K562 (cell line): ENCODE results near the gene NFAM1. TPM values are rescaled to one million over a fixed set of nuclear protein-coding genes. Genes with fewer than 3 reads are reported as not detected.
A peak's percentile ranks its signal among the peaks of the same experiment; 100 is the strongest.

ENCODE experiments used
- ATAC-seq: fragments of 200-7000 bp; cut with Tn5 transposase; 3 replicates; pipeline ENCODE4 v1.9.1; 2020; ENCODE audit warnings: moderate library complexity
- BruUV-seq: library from RNA; stranded (reverse); fragments of 400-500 nt; replicated peaks from 2 replicates; lab custom pipeline; 2021; lab: Mats Ljungman, UMichigan
- CTCF ChIA-PET: fragments of 300-600 bp; formaldehyde crosslinking; extraction: SDS; loops from one replicate; lab custom pipeline; 2021; ENCODE audit warnings: low intra/inter-chr PET ratio; lab: Yijun Ruan, JAX
- POLR2A ChIA-PET: fragments of 300-600, 350-650 bp; sonication (Branson Sonifier 250); formaldehyde crosslinking; extraction: SDS; loops from one replicate; lab custom pipeline; 2021; ENCODE audit warnings: antibody characterized with exemption, inconsistent platforms; lab: Yijun Ruan, JAX
- DNase-seq, 4 experiments: peaks; one replicate each; pipeline versions ENCODE4 v3.0.0 to v3.0.0-alpha.2; 2011 to 2018; ENCODE audit warnings: low spot score in 3 of 4, mixed read lengths in 3 of 4; ENCODE audit errors: extremely low read depth in 1 of 4
- FAIRE-seq: peaks from 2 replicates; lab custom pipeline; 2011; peaks lifted over from hg19 to GRCh38; lab: Jason Lieb, UNC
- H2AFZ ChIP-seq: 2 replicates; pipeline ENCODE4 v1.6.0; 2011; ENCODE audit warnings: low read depth, low read length, control low read depth, inconsistent platforms
- H3K27ac ChIP-seq: fragments of 200-600 bp; 3 replicates; pipeline ENCODE4 v1.8.0; 2011; ENCODE audit warnings: low read depth, mild to moderate bottlenecking, control low read depth, inconsistent platforms, low read length, moderate library complexity, mixed read lengths; ENCODE audit errors: extremely low read depth
- H3K27me3 ChIP-seq, 2 experiments: fragments of 300-600 bp in 1 of 2; 2 replicates in 1 of 2; 3 replicates in 1 of 2; pipeline versions ENCODE4 v1.6.0 to v1.8.0; 2011; ENCODE audit warnings: inconsistent platforms in 2 of 2, low read length in 2 of 2, mild to moderate bottlenecking in 1 of 2, mixed read lengths in 1 of 2, moderate library complexity in 1 of 2; ENCODE audit not compliant: control insufficient read depth in 2 of 2, insufficient read depth in 2 of 2
- H3K36me3 ChIP-seq: fragments of 300-600 bp; 3 replicates; pipeline ENCODE4 v1.8.0; 2011; ENCODE audit warnings: mild to moderate bottlenecking, low read length, inconsistent platforms; ENCODE audit not compliant: control insufficient read depth, insufficient read depth
- H3K4me1 ChIP-seq, 2 experiments: fragments of 200-600 bp in 1 of 2; replicated peaks in 1 of 2; 2 replicates in 1 of 2; 3 replicates in 1 of 2; pipeline versions ENCODE4 v1.5.1 to v1.8.0; 2011; ENCODE audit warnings: inconsistent platforms in 2 of 2, low read length in 2 of 2, mild to moderate bottlenecking in 1 of 2, mixed read lengths in 1 of 2, moderate library complexity in 1 of 2; ENCODE audit not compliant: control insufficient read depth in 2 of 2, insufficient read depth in 2 of 2
- H3K4me2 ChIP-seq: 2 replicates; pipeline ENCODE4 v1.6.1; 2011; ENCODE audit warnings: low read length, control low read depth, inconsistent platforms, mixed read lengths; ENCODE audit not compliant: insufficient read depth
- H3K4me3 ChIP-seq: fragments of 200-600 bp; sonication (generic), shearing (Covaris generic); 2 replicates; pipeline ENCODE4 v1.5.1; 2016; ENCODE audit warnings: control low read depth, inconsistent platforms
- H3K79me2 ChIP-seq: fragments of 200-600 bp; 3 replicates; pipeline ENCODE4 v1.8.0; 2011; ENCODE audit warnings: low read length, inconsistent platforms; ENCODE audit not compliant: control insufficient read depth, insufficient read depth
- H3K9ac ChIP-seq, 2 experiments: 2 replicates each; pipeline versions ENCODE4 v1.6.0 to v1.6.1; 2011; ENCODE audit warnings: low read depth in 2 of 2, low read length in 2 of 2, control low read depth in 1 of 2, inconsistent platforms in 1 of 2, mild to moderate bottlenecking in 1 of 2, mixed read lengths in 1 of 2; ENCODE audit not compliant: insufficient read depth in 1 of 2
- H3K9me1 ChIP-seq: one replicate; pipeline ENCODE4 v1.6.0; 2011; ENCODE audit warnings: inconsistent platforms, mild to moderate bottlenecking, low read length, moderate library complexity; ENCODE audit not compliant: control insufficient read depth, insufficient read depth
- H3K9me3 ChIP-seq: replicated peaks from 2 replicates; pipeline ENCODE4 v1.5.1; 2011; ENCODE audit warnings: low read depth, low read length, inconsistent platforms; ENCODE audit not compliant: control insufficient read depth, insufficient read depth
- H4K20me1 ChIP-seq: replicated peaks from 2 replicates; pipeline ENCODE4 v1.6.1; 2011; ENCODE audit warnings: low read length, inconsistent platforms, mixed read lengths; ENCODE audit not compliant: control insufficient read depth, insufficient read depth
- CHCHD3 ChIP-seq: fragments of 250-450 bp; sonication (Bioruptor Pico); IDR thresholded peaks from 2 replicates; pipeline ENCODE4 v2.1.2; 2022; ENCODE audit warnings: mild to moderate bottlenecking
- ETV1 ChIP-seq: fragments of 450-650 bp; conservative IDR thresholded peaks from 2 replicates; pipeline ENCODE4 v1.6.1; 2016; ENCODE audit warnings: missing genetic modification characterization, control low read depth, low read depth, missing compliant biosample characterization
- HCFC1 ChIP-seq: IDR thresholded peaks from 2 replicates; pipeline ENCODE4 v1.6.1; 2012; ENCODE audit warnings: low read depth, low read length, improper control_type of control experiment
- HLTF ChIP-seq: fragments of 450-650 bp; IDR thresholded peaks from 2 replicates; pipeline ENCODE4 v1.6.1; 2016
- JUND ChIP-seq, 2 experiments: IDR thresholded peaks; 2 replicates in 1 of 2; 3 replicates in 1 of 2; pipeline ENCODE4 v1.6.1; 2011; ENCODE audit warnings: borderline replicate concordance in 2 of 2, low read depth in 2 of 2, low read length in 2 of 2, improper control_type of control experiment in 1 of 2, missing biosample characterization in 1 of 2, missing genetic modification characterization in 1 of 2, missing genetic modification reagents in 1 of 2
- PHB ChIP-seq: fragments of 250-450 bp; sonication (Bioruptor Pico); IDR thresholded peaks from 2 replicates; pipeline ENCODE4 v1.5.0; 2021
- TGIF2 ChIP-seq: sonication (generic); formaldehyde crosslinking; IDR thresholded peaks from 2 replicates; pipeline ENCODE4 v1.8.1; 2022; ENCODE audit warnings: mild to moderate bottlenecking, missing genetic modification reagents, moderate library complexity
- ZNF232 ChIP-seq: sonication (generic); formaldehyde crosslinking; IDR thresholded peaks from 2 replicates; pipeline ENCODE4 v1.8.0; 2022; ENCODE audit warnings: mild to moderate bottlenecking, missing genetic modification reagents
- ZNF655 ChIP-seq: fragments of 250-450 bp; sonication (Bioruptor Pico); IDR thresholded peaks from 2 replicates; pipeline ENCODE4 v1.5.0; 2021
- ZNF778 ChIP-seq: fragments of 450-650 bp; formaldehyde crosslinking; IDR thresholded peaks from 2 replicates; pipeline ENCODE4 v1.4.0; 2020; ENCODE audit warnings: mild to moderate bottlenecking, moderate library complexity
- WGBS: fragments of 100-300 bp; shearing (Covaris generic); methylation state at CpG from one replicate; pipeline ENCODE4 v1.1.6; 2016; ENCODE audit warnings: low coverage, mixed read lengths; ENCODE audit not compliant: insufficient coverage; ENCODE audit errors: missing lambda C conversion rate; 5-methylcytosine and 5-hydroxymethylcytosine counted together
- in situ Hi-C: fragments of 300-500 bp; cut with MboI; formaldehyde crosslinking; loops from 4 replicates; pipeline ENCODE4 v1.15.0; 2018; ENCODE audit warnings: inconsistent platforms, mixed read lengths
- intact Hi-C: fragments of 100-400 bp; cut with micrococcal nuclease; formaldehyde crosslinking; loops from 2 replicates; pipeline ENCODE4 v1.14.2; 2022
- polyA plus RNA-seq, 8 experiments: library from polyadenylated mRNA; depleted of rRNA in 4 of 8; stranded (reverse) in 5 of 8; unstranded in 3 of 8; fragments of >200 nt; fragmentation: Nextera tagmentation in 2 of 8; fragmentation: Illumina TruSeq in 1 of 8; extraction: Ambion mirVana in 2 of 8; extraction: Trizol in 1 of 8; gene quantifications; 2 replicates each; pipeline versions ENCODE4 v1.2.1 to v1.2.3, GENCODE V29; 2011 to 2014; ENCODE audit warnings: inconsistent platforms in 1 of 8, missing spikeins in 1 of 8
- total RNA-seq, 7 experiments: library from RNA; depleted of rRNA in 6 of 7; stranded (reverse); fragments of >200 nt in 6 of 7; fragmentation: Illumina TruSeq in 2 of 7; extraction: Trizol in 2 of 7; gene quantifications; 2 replicates each; pipeline versions ENCODE4 v1.2.1 to v1.2.3, GENCODE V29; 2011 to 2021; ENCODE audit warnings: low replicate concordance in 1 of 7
- TF ChIP-seq, protein P1 (sequence below): sonication (generic); formaldehyde crosslinking; IDR thresholded peaks from 2 replicates; pipeline ENCODE4 v1.8.0; 2022; ENCODE audit warnings: mild to moderate bottlenecking, missing genetic modification reagents
- TF ChIP-seq, protein P2 (sequence below): sonication (generic); formaldehyde crosslinking; IDR thresholded peaks from 2 replicates; pipeline ENCODE4 v1.8.1; 2023; ENCODE audit warnings: mild to moderate bottlenecking, missing genetic modification reagents
- TF ChIP-seq, protein P3 (sequence below): fragments of 250-450 bp; sonication (Bioruptor Pico); IDR thresholded peaks from 2 replicates; pipeline ENCODE4 v1.5.0; 2022; ENCODE audit warnings: mild to moderate bottlenecking

NFAM1 gene
- total and polyA plus RNA-seq, 9 of the 15 experiments (the other 6 are each of a cell fraction or from before 2014, with no cell fraction given), result 0.01 to 0.18 (median 0.03) TPM; not detected in 5

DNA sequence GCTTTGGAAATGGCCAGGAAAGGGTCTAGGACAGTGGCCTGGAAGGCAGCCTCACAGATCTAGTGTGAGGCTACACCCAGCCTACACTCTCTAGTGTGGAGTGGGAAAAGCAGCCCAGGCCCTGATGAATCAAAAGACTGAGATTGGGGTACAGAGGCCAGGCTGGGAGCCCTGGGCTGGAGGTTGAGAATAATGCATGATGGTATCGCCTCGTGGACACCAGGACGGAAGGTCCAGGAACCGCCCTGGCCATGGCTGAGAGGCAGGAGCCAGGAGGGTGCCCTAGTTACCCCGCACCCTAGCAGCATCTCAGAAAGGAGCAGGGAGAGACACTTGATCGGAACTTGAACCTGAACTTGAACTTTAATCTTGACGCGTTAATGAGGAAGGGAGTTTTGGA is 40.5 kb upstream of the NFAM1 start:
- no peak overlapping the region for H3K27ac ChIP-seq
- intact Hi-C loops, result no loop called here
- FAIRE-seq (no peak), ATAC-seq (no peak), DNase-seq (no peak)
- H3K9ac ChIP-seq, result peak overlapping the region in 1 of 2 experiments; percentile 45; a peak in 1 of 4 replicates
- ChIA-PET POLR2A (interaction anchor here (0.6 to 1.3 kb wide), 2 partner anchors 28 to 168 kb away, joined by 3 to 4 read pairs; no protein-coding TSS in a partner anchor), CTCF (no interaction called here)
- H3K9me1 ChIP-seq, result no peaks in the 10 kb centered on the region
- no TSS peak for BruUV-seq
- H3K36me3 ChIP-seq, result no peaks in the 10 kb centered on the region
- no peaks in the 10 kb centered on the region for H3K9me3 ChIP-seq
- TF ChIP-seq TGIF2 (CRISPR knock-in tag), result no peak
- no peak for TF ChIP-seq ZNF655
- TF ChIP-seq ZNF232, result no peak
- TF ChIP-seq, protein P1, sequence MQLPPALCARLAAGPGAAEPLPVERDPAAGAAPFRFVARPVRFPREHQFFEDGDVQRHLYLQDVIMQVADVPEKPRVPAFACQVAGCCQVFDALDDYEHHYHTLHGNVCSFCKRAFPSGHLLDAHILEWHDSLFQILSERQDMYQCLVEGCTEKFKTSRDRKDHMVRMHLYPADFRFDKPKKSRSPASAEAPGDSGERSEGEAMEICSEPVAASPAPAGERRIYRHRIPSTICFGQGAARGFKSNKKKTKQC (CRISPR knock-in tag), result no peak
- TF ChIP-seq, protein P2, sequence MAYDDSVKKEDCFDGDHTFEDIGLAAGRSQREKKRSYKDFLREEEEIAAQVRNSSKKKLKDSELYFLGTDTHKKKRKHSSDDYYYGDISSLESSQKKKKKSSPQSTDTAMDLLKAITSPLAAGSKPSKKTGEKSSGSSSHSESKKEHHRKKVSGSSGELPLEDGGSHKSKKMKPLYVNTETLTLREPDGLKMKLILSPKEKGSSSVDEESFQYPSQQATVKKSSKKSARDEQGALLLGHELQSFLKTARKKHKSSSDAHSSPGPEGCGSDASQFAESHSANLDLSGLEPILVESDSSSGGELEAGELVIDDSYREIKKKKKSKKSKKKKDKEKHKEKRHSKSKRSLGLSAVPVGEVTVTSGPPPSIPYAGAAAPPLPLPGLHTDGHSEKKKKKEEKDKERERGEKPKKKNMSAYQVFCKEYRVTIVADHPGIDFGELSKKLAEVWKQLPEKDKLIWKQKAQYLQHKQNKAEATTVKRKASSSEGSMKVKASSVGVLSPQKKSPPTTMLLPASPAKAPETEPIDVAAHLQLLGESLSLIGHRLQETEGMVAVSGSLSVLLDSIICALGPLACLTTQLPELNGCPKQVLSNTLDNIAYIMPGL, result no peak
- TF ChIP-seq, protein P3, sequence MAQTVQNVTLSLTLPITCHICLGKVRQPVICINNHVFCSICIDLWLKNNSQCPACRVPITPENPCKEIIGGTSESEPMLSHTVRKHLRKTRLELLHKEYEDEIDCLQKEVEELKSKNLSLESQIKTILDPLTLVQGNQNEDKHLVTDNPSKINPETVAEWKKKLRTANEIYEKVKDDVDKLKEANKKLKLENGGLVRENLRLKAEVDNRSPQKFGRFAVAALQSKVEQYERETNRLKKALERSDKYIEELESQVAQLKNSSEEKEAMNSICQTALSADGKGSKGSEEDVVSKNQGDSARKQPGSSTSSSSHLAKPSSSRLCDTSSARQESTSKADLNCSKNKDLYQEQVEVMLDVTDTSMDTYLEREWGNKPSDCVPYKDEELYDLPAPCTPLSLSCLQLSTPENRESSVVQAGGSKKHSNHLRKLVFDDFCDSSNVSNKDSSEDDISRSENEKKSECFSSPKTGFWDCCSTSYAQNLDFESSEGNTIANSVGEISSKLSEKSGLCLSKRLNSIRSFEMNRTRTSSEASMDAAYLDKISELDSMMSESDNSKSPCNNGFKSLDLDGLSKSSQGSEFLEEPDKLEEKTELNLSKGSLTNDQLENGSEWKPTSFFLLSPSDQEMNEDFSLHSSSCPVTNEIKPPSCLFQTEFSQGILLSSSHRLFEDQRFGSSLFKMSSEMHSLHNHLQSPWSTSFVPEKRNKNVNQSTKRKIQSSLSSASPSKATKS (CRISPR knock-in tag), result no peak
- no peak for TF ChIP-seq ZNF778 (CRISPR knock-in tag)
- no peak for TF ChIP-seq ETV1 (tag)
- TF ChIP-seq HLTF, result no peak
- TF ChIP-seq PHB (CRISPR knock-in tag), result no peak
- no peak for TF ChIP-seq CHCHD3 (CRISPR knock-in tag)
- TF ChIP-seq HCFC1, result no peak
- TF ChIP-seq JUND (IDR thresholded peaks at IDR 0.05; ENCODE audit: borderline replicate concordance, low read depth, low read length), result no peak
- no peak for TF ChIP-seq JUND (tag; IDR thresholded peaks at IDR 0.05; ENCODE audit: borderline replicate concordance, low read depth, low read length)
- in situ Hi-C loops, result no loop called here
- WGBS, result 72% methylated on average over 5 of the region's 8 CpGs
- H3K4me3 ChIP-seq, result no peak overlapping the region
- no peaks in the 10 kb centered on the region for H4K20me1 ChIP-seq
- H2AFZ ChIP-seq, result no peak overlapping the region
- no peaks in the 10 kb centered on the region; a peak in 1 of 5 replicates for H3K27me3 ChIP-seq
- no peaks in the 10 kb centered on the region for H3K79me2 ChIP-seq
- H3K4me1 ChIP-seq, result no peaks in the 10 kb centered on the region; a peak in 1 of 5 replicates
- no peak overlapping the region for H3K4me2 ChIP-seq
